Thyroid gland (tissue), 4 donors: ENCODE measurements around the gene PLD2. TPM values are rescaled to one million over a fixed set of nuclear protein-coding genes. Genes with fewer than 3 reads are reported as not detected.

Source experiments
- DNase-seq, 2 donors: peaks; one replicate each; pipeline ENCODE4 v3.0.0-alpha.2; 2019
- H3K27ac ChIP-seq, 3 donors: fragments of 200-600 bp; sonication (generic); 1 replicate in 2 of 3; 2 replicates in 1 of 3; pipeline ENCODE4 v1.5.1; 2016 to 2019; ENCODE audit warnings: mild to moderate bottlenecking in 1 of 3, moderate library complexity in 1 of 3
- H3K27me3 ChIP-seq: fragments of 200-600 bp; sonication (generic); one replicate; pipeline ENCODE4 v1.5.1; 2019
- H3K36me3 ChIP-seq, 2 donors: fragments of 200-600 bp; sonication (generic); one replicate each; pipeline ENCODE4 v1.5.1; 2016 to 2019
- H3K4me1 ChIP-seq, 2 donors: fragments of 200-600 bp; sonication (generic); one replicate each; pipeline ENCODE4 v1.5.1; 2017 to 2019
- H3K4me3 ChIP-seq, 3 donors: fragments of 200-600 bp; sonication (generic); replicated peaks in 1 of 3; 1 replicate in 2 of 3; 2 replicates in 1 of 3; pipeline ENCODE4 v1.5.1; 2016; ENCODE audit warnings: mild to moderate bottlenecking in 1 of 3
- H3K9me3 ChIP-seq: fragments of 200-600 bp; sonication (generic); one replicate; pipeline ENCODE4 v1.5.1; 2017
- CTCF ChIP-seq, 6 experiments: fragments of 200-600 bp in 3 of 6; fragments of 450-650 bp in 3 of 6; sonication (generic) in 3 of 6; IDR thresholded peaks; one replicate each; pipeline ENCODE4 v1.5.1; 2016 to 2019; ENCODE audit warnings: antibody characterized with exemption in 6 of 6, mild to moderate bottlenecking in 2 of 6, inconsistent platforms in 1 of 6, moderate library complexity in 1 of 6
- POLR2A ChIP-seq, 2 donors: fragments of 450-650 bp; IDR thresholded peaks; one replicate each; pipeline ENCODE4 v1.6.1; 2017; ENCODE audit warnings: antibody characterized with exemption in 2 of 2, mild to moderate bottlenecking in 2 of 2, moderate library complexity in 1 of 2
- WGBS, 2 donors: methylation state at CpG; one replicate each; pipeline ENCODE4 v1.1.5; 2017; 5-methylcytosine and 5-hydroxymethylcytosine counted together
- intact Hi-C: fragments of 100-400 bp; cut with DNase I; formaldehyde crosslinking; loops from one replicate; pipeline ENCODE4 v1.15.1; 2023
- total RNA-seq, 4 donors: library from RNA; depleted of rRNA; stranded (reverse); fragments of >200 nt; gene quantifications; one replicate each; pipeline ENCODE4 v1.2.3, GENCODE V29; 2016

The PLD2 gene
- total RNA-seq, 4 donors from 2014 or later, result 10.7 to 20.0 (median 16.2) TPM

- Histone ChIP-seq H3K9me3 (no peaks in the 10 kb centered on the region), H3K4me3 (no peak overlapping the region), H3K27ac (no peak overlapping the region), H3K27me3 (no peaks in the 10 kb centered on the region), H3K36me3 (peaks cover 14% of the 10 kb centered on the region in 2 donors), H3K4me1 (peaks cover 7 to 8% of the 10 kb centered on the region in 2 donors)
- 68 to 86% methylated on average over 10 of the region's 10 CpGs for WGBS, 2 donors
- DNase-seq, result no peak
- no peak for TF ChIP-seq CTCF (IDR thresholded peaks at IDR 0.05)
- no peak for TF ChIP-seq POLR2A (IDR thresholded peaks at IDR 0.05)
- intact Hi-C loops, result no loop called here
These were observed 6.3 kb upstream of the PLD2 start for GRCh38 chr17:4800462-4801196.

- Histone ChIP-seq H3K27me3 (no peaks in the 10 kb centered on the region), H3K4me1 (peaks cover 6 to 7% of the 10 kb centered on the region in 2 donors), H3K27ac (no peak within 1 kb of the TSS), H3K4me3 (no peak within 1 kb of the TSS), H3K9me3 (no peaks in the 10 kb centered on the region), H3K36me3 (peaks cover 14% of the 10 kb centered on the region in 2 donors)
- intact Hi-C loops, result no loop called here
- WGBS, 2 donors, result 82% methylated on average over 9 of the region's 9 CpGs
- TF ChIP-seq CTCF (IDR thresholded peaks at IDR 0.05) (no peak), POLR2A (IDR thresholded peaks at IDR 0.05) (no peak)
- no peak for DNase-seq
These were observed 4.7 kb upstream of the PLD2 start, which contains the start of gene C17orf114 for GRCh38 chr17:4802228-4802627. C17orf114 (minus strand) TSS chr17:4802328.

- H3K4me1 ChIP-seq, result peaks cover 16 to 17% of the 10 kb centered on the region in 2 donors
- no peaks in the 10 kb centered on the region for H3K9me3 ChIP-seq
- peak overlapping the region in 1 of 3 donors; percentile 74 for H3K4me3 ChIP-seq
- no peak for DNase-seq
- intact Hi-C loops, result no loop called here
- 6 to 8% methylated on average over 7 to 16 of the region's 16 CpGs for WGBS, 2 donors
- no peak overlapping the region for H3K27ac ChIP-seq
- no peaks in the 10 kb centered on the region for H3K27me3 ChIP-seq
- no peak for TF ChIP-seq POLR2A (IDR thresholded peaks at IDR 0.05)
- no peak for TF ChIP-seq CTCF (IDR thresholded peaks at IDR 0.05)
- H3K36me3 ChIP-seq, result no peaks in the 10 kb centered on the region
These were observed 536 bp upstream of the PLD2 start for GRCh38 chr17:4806456-4806776.

GRCh38 chr17:4807605-4808377 is 839 bp downstream of the PLD2 start:
- WGBS, 2 donors, result 38 to 42% methylated on average over 28 to 29 of the region's 32 CpGs
- no peaks in the 10 kb centered on the region for H3K27me3 ChIP-seq
- intact Hi-C loops, result no loop called here
- DNase-seq, result peak in 1 of 2 donors; percentile 7
- TF ChIP-seq CTCF (IDR thresholded peaks at IDR 0.05), result no peak
- TF ChIP-seq POLR2A (IDR thresholded peaks at IDR 0.05), result no peak
- no peaks in the 10 kb centered on the region for H3K36me3 ChIP-seq
- H3K9me3 ChIP-seq, result no peaks in the 10 kb centered on the region
- peak overlapping the region in 2 of 3 donors; percentile 68 to 74 for H3K4me3 ChIP-seq
- H3K4me1 ChIP-seq, result peaks cover 16 to 17% of the 10 kb centered on the region in 2 donors
- peak overlapping the region in 2 of 3 donors; percentile 35 to 63 for H3K27ac ChIP-seq

GRCh38 chr17:4808378-4808767 is 1.4 kb downstream of the PLD2 start:
- WGBS, 2 donors, result 43 to 50% methylated on average over 6 of the region's 6 CpGs
- Histone ChIP-seq H3K4me3 (no peak overlapping the region), H3K36me3 (no peaks in the 10 kb centered on the region), H3K4me1 (peaks cover 16 to 17% of the 10 kb centered on the region in 2 donors), H3K9me3 (no peaks in the 10 kb centered on the region), H3K27ac (no peak overlapping the region), H3K27me3 (no peaks in the 10 kb centered on the region)
- intact Hi-C loops, result no loop called here
- TF ChIP-seq CTCF (IDR thresholded peaks at IDR 0.05) (no peak), POLR2A (IDR thresholded peaks at IDR 0.05) (no peak)
- peak; percentile 61 to 67 for DNase-seq
